ENCODE results near the gene C1QTNF5. TPM values are rescaled to one million over a fixed set of nuclear protein-coding genes. Genes with fewer than 3 reads are reported as not detected.

The C1QTNF5 gene
- total and polyA plus RNA-seq, 2 of the 8 experiments (the other 6 are each of a cell fraction or from before 2014, with no cell fraction given): 2.2 to 2.7 TPM

DNA sequence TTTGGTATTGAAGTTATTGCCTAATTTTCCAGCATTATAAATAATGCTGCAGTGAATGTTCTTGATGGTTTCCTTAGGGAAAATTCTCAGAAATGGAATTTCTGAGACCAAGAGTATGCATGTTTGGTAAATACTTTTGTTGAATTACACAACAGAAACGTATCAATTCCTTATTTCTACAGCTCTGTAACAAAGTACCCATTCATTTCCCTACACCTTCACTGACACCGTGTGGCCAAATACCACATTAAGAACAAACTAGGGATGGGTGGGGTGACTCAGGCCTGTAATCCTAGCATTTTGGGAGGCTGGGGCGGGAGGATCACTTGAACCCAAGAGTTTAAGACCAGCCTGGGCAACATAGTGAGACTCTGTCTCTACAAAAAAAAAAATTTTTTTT lies 45.5 kb downstream of the C1QTNF5 start:
- Histone ChIP-seq H4K5ac (ENCODE audit: insufficient read length, low read depth, low read length) (no peak overlapping the region), H3K27ac (ENCODE audit: low read depth, low read length) (no peak overlapping the region), H4K91ac (replicated peaks; ENCODE audit: insufficient read length, low read length) (no peak overlapping the region), H3K18ac (ENCODE audit: extremely low read depth, low read length) (no peak overlapping the region), H3K14ac (ENCODE audit: insufficient read length) (no peak overlapping the region), H2AK5ac (ENCODE audit: low read depth, low read length) (no peak overlapping the region), H3K79me2 (ENCODE audit: control insufficient read depth in 1 of 2, insufficient read depth in 2 of 2, low read length in 2 of 2) (no peaks in the 10 kb centered on the region), H3K4ac (replicated peaks; ENCODE audit: insufficient read length, low read depth, low read length) (no peak overlapping the region), H4K20me1 (replicated peaks in 1 of 2; ENCODE audit: control insufficient read depth in 1 of 2, insufficient read depth in 2 of 2, low read length in 2 of 2) (peaks cover 3% of the 10 kb centered on the region in 2 experiments), H3K9me3 (ENCODE audit: insufficient read depth in 2 of 2, low read depth in 1 of 2, low read length in 1 of 2) (no peaks in the 10 kb centered on the region), H3K79me1 (ENCODE audit: low read depth, low read length) (no peaks in the 10 kb centered on the region), H3K4me1 (replicated peaks in 1 of 4; ENCODE audit: control insufficient read depth in 3 of 4, insufficient read depth in 4 of 4, low read length in 3 of 4) (no peaks in the 10 kb centered on the region), H2AFZ (ENCODE audit: low read length) (no peak overlapping the region), H2BK120ac (replicated peaks; ENCODE audit: low read depth, low read length) (no peak overlapping the region), H3K4me2 (ENCODE audit: insufficient read depth in 1 of 2, low read depth in 2 of 2, low read length in 2 of 2) (no peak overlapping the region), H3K36me3 (ENCODE audit: control insufficient read depth in 2 of 4, insufficient read depth in 4 of 4, low read length in 3 of 4) (peaks cover 28 to 45% (median 39%) of the 10 kb centered on the region in 4 experiments), H3K27me3 (replicated peaks in 1 of 4; ENCODE audit: control insufficient read depth in 3 of 4, extremely low read depth in 1 of 4, insufficient read depth in 3 of 4, low read length in 3 of 4) (no peaks in the 10 kb centered on the region), H3K9ac (replicated peaks in 1 of 4; ENCODE audit: extremely low read depth in 1 of 4, low read depth in 3 of 4, low read length in 3 of 4) (no peak overlapping the region), H3K23me2 (ENCODE audit: low read depth, low read length) (no peaks in the 10 kb centered on the region), H2BK5ac (ENCODE audit: low read depth, low read length) (no peak overlapping the region), H2BK15ac (ENCODE audit: low read length) (no peak overlapping the region), H3K4me3 (ENCODE audit: extremely low read depth in 1 of 4, insufficient read depth in 2 of 4, low read depth in 3 of 4, low read length in 4 of 4) (no peak overlapping the region), H2BK20ac (ENCODE audit: low read length) (no peak overlapping the region), H3K23ac (ENCODE audit: insufficient read length) (no peak overlapping the region), H3K56ac (replicated peaks; ENCODE audit: insufficient read length, low read depth, low read length) (no peak overlapping the region), H2BK12ac (ENCODE audit: low read depth, low read length) (no peak overlapping the region), H4K8ac (ENCODE audit: extremely low read depth, insufficient read depth, low read length) (no peak overlapping the region)
- ChIA-PET CTCF (ENCODE audit: partially characterized antibody) (interaction anchor here (0.6 to 2.0 kb wide), 4 partner anchors 9 to 28 kb away, joined by 3 to 5 read pairs (median 3); no protein-coding TSS in a partner anchor), POLR2A (ENCODE audit: partially characterized antibody) (no interaction called here)
- 78% methylated on average over 3 of the region's 3 CpGs; no CpG with 5 or more reads in 1 of the 2 experiments for WGBS, 2 experiments (ENCODE audit: extremely low coverage in 1 of 2, insufficient coverage in 1 of 2, insufficient read length in 1 of 2, insufficient replicate concordance in 2 of 2, low coverage in 1 of 2, low lambda C conversion rate in 2 of 2, missing lambda C conversion rate in 1 of 2)
- FAIRE-seq (no peak), DNase-seq (ENCODE audit: low read depth in 1 of 2, low spot score in 2 of 2) (no peak)
- TF ChIP-seq RAD21 (IDR thresholded peaks at IDR 0.05 in 1 of 2, conservative IDR thresholded peaks at IDR 0.05 in 1 of 2; ENCODE audit: low read depth in 2 of 2, low read length in 2 of 2): peak in 1 of 2 experiments; percentile 21; a peak in 1 of 4 replicates

Data from H1 (cell line).